NCI-H1694 treated with DMSO at 0.1 percent for 48 hours (cell line): ENCODE data around the gene CARM1.
"Not testable (repeated sequence)": the region's sequence is repeated elsewhere in the genome, so short reads cannot be mapped to it uniquely, and the experiment has no call there.

Experiments used
- DNase-seq: peaks from one replicate; lab custom pipeline; 2025; lab: John Stamatoyannopoulos, UW

CARM1 gene

DNA sequence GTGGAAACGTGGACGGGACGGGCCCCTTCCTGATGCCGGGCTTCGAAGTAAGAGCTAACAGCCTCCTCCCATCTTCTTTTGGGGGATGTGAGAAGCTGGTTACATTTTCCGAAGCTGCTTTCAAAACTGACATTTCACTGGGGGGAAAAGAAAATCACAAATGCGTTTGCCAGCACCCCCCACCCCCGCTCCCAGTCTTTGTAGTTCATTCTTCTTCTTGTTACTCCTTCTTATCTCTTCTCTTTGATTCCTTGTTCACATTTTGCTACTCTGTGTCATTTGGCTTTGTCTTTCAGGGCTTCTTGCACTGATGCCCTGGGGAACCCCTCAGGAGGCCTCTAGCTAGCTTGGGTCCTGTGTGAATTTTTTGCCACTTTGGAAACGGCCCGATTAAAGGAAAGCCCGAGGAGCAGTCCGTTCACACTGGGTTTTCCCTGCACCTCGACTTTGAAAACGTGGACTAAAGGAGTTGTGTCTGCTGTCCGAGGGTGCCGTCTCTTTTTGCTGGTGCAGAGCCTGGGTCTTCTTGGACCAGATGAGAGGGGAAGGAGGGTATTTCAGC lies 1.3 kb downstream of the CARM1 start:
- DNase-seq, result no peak

DNA sequence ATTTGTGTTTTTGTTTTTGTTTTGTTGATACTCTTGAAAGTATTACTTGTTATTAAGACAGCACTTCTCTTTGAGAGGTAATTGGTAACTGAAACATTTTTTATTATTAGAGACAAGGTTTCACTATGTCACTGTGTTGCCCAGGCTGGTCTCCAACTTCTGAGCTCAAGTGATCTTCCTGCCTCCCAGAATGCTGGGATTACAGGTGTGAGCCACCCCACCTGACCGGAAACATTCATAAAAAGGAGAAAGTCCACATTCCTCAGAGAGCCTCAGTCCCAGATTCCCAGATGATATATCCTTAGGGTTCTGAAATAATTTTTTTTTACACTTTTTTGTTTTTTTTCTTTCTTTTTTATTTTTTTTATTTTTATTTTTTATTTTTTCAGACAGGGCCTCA lies 2.7 kb downstream of the CARM1 start:
- DNase-seq, result no peak

DNA sequence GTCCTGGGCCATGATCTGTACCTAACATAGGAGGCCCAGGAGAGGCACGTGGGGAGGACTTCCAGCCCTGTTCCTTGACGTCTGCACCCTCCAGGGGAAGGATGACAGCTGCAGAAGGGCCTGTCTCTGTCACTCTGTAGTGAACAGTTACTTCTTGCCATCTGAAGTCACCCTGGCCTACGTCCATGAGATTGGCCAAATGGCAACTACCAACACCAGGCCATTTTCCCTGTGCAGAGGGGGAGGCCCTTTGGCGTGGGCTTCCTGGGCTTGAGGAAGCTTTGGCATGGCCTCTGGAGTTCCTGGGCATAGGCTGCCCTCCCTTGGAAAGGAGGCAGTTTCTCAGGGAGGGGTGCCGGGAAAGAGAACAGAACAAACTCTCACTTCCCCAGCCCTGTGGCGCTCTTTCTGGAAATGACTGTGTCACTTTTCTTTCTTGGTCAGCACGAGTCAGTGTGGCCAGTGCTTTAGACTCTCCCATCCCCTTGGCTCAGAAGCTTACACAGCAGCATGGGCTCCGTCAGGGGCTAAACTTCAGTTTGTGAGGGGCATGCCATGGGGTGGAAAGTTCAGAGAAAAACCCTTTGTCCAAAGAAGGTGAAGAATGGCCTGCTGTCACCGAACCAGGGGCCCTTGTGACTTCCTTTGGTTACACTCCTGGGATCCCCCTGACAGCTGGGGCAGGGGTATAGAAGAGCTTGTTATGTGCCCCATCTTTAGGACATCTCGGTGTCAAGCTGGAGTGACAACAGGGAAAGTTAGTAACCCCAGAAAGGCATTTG lies 5.3 kb downstream of the CARM1 start:
- DNase-seq, result no peak

DNA sequence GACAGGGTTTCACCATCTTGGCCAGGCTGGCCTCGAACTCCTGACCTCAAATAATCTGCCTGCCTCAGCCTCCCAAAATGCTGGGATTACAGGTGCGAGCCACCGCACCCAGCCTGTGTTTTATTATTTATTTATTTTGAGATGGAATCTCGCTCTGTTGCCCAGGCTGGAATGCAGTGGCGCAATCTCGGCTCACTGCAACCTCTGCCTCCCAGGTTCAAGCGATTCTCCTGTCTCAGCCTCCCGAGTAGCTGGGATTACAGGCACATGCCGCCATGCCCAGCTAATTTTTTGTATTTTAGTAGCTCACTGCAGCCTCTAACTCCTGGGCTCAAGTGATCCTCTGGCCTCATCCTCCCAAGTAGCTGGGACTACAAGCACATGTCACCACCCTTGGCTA lies 6.3 kb downstream of the CARM1 start:
- DNase-seq, result not testable (repeated sequence)

DNA sequence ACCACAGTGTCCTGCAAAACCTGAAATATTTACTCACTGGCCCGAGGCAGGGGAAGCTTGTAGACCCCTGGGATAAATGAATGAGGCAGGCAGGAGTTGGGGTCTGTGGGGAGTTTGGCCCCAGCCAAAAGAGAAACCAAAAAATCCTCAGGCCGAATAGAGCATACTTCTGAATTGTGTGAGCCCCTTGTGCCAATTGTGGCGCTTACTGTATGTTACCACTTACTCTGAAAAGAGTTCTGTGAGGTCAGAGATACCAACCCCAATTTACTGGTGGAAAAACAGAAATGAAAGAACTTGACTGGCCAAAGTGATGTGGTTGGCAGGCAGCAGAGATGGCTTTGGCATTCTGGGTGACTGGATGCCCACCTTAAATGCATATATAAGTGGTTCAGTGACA lies 6.9 kb downstream of the CARM1 start:
- no peak for DNase-seq

DNA sequence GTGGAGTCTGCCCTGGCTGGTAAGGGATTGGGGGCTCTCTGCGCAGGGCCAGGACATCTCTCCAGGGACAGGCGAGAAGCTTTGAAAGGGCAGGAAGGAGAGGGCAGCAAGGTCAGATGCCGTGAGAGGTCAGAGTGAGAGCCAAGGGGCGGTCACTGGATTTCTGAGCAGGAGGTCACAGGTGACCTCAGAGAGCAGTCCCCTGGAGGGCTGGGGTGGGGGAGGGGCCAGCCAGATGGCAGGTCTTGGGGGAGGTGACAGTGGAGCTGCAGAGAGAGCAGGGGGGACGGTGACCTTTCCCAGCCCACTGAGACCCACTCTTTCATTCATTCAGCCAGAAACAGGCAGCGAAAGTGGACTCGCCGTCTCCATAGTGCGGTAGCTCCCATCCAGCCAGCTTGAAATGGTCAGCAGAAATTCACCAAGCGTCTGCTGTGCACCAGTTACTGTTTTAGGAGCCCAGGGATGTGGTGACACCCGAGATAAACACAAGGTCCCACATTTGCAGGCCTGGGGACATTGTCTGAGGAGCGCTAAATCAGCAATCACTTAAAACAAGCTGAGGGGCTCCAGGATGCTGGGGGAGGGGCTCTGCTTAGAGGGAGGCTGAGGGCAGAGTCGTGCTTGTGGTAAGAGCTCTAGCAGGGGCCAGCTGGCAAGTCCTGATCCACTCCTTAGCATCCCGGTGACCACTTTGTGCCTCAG lies 10.2 kb downstream of the CARM1 start:
- DNase-seq, result no peak

DNA sequence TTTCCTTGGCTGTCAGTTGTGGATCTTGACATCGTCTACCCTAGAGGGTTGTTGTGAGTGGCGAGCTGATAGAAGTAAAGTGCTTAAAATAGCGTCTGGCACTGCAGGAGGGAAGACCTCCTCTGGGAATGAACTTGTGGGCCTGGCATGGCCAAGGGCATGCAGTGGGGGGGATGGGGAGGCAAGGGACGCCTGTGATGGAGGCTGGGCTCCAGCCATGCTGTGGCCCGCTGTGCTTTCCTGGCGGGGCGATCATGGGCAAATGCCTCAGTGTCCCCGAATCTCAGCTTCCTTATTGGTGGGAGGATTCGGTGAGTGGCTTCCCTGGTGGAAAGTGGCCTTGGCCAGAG lies 10.7 kb downstream of the CARM1 start:
- DNase-seq, result no peak

DNA sequence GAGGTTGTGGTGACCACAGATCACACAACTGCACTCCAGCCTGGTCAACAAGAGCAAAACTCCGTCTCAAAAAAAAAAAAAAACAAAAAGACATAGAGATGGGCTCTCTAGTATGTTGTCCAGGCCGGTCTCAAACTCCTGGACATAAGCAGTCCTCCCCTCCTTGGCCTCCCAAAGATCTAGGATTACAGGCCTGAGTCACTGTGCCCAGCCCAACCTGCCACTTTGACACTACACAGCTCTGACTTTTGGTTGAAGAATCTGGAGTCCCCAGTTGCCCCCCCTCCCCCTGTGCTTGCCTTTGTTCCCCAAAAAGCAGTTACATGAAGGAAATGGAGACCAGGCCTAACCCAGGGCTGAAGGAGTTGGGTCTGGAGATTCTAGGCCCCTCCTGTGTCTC lies 12.9 kb downstream of the CARM1 start:
- DNase-seq, result no peak

DNA sequence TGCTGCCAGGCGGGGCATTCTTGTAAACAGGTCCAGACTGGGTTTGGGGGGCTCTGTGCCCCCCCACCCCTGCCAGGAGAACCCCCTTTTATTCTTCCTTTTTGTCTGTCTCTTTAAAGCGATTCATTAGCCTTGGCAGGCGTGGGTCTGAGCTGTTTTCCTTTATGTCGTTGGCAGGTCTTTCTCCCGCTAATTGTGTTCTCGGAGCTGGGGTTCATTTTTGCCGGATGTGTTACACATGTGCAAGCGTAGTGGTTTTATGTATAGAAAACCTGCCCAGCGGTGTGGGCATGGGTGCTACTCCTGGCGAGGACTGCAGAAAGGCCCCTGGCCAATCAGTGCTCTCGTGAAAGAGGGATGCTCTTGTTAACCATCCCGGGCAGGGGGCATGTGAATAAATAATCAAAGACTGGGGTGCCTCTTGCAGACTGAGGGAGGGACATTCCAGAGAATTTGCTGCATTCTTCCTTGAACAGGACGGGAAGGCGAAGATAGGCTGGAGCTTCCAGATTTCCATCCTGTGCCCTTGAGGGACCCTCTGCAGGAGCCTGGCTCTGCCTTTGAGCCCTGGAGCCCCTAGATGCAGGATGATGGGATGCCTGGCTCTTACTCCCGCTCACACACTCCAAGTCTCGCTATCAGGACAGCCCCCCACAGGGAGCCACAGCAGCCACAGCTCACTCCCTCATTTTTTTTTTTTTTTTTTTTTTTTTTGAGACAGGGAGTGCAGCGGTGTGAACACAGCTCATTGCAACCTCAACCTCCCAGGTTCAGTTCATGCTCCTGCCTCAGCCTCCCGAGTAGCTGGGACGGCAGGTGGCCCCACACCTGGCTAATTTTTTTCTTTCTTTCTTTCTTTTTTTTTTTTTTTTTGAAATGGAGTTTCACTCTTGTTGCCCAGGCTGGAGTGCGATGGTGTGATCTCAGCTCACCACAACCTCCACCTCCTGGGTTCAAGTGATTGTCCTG lies 14.1 kb downstream of the CARM1 start:
- no peak for DNase-seq

DNA sequence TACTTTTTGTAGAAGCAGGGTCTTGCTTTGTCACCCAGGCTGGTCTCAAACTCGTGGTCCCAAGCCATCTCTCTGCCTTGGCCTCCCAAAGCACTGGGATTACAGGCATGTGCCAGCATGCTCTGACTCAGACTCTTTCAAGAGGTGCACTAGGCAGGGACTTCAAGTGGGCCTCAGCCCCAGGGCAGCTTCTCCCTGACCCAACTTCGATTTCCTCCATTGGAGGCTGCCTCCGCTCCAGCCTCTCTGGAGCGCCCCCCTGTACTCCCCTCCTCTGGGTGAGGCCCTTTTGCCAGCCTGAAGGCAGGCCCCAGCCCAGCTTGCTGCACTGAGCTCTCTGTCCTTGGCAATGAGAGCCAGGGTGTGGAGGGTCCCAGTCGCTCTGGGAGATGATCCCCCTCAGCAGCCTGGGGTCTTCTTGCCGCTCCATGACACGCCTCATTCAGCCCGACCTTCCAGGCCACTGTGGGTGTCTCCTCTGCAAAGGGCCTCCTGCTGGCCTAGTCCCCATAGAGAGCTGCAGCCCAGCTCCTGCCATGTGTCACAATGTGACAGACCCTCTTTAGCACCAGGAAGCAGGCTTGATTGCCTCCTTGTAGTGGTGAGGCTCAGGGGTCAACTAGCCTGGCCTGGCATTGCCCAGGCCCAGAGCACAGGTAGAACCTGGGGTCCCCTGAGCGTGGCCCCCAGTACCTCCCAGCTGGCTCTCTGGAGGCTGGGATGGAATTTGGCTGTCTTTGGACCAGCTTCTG lies 16.4 kb downstream of the CARM1 start:
- DNase-seq, result no peak

DNA sequence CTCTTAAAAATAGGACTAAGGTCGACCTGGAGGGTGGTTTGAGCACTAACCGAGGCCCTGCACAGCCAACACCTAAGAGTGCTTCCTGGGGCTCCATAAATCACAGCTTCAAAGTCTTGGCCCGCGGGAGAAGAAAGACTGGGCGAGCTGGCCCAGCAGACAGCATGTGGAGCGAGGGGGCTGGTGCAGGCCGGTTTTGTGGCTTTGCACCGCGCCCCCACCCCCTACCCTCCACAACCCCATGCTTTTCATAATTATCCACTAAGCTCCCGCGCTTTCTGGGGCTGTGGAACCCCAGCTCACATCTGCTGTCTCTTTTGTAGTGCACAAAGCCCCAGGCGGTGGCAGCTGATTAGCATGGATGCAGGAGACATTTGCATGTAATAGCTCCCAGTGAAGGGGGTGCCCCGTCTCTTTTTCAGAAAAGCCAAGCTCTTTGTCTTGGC lies 17.1 kb downstream of the CARM1 start:
- no peak for DNase-seq

DNA sequence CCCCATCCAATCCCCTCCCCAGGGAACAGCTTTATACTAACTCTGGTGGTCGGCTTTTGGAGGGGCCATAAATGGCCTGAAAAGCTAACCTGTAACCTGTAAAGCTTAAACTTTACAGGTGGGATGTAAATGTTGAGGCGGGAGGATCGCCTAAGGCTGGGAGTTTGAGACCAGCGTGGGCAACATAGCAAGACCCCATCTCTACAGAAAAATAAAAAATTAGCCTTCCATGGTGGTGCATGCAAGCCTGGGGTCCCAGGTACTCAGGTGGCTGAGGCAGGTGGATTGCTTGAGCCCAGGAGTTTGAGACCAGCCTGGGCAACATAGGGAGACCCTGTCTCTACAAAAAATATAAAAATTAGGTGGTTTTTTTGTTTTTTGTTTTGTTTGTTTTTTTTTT lies 18.5 kb downstream of the CARM1 start:
- DNase-seq, result no peak

DNA sequence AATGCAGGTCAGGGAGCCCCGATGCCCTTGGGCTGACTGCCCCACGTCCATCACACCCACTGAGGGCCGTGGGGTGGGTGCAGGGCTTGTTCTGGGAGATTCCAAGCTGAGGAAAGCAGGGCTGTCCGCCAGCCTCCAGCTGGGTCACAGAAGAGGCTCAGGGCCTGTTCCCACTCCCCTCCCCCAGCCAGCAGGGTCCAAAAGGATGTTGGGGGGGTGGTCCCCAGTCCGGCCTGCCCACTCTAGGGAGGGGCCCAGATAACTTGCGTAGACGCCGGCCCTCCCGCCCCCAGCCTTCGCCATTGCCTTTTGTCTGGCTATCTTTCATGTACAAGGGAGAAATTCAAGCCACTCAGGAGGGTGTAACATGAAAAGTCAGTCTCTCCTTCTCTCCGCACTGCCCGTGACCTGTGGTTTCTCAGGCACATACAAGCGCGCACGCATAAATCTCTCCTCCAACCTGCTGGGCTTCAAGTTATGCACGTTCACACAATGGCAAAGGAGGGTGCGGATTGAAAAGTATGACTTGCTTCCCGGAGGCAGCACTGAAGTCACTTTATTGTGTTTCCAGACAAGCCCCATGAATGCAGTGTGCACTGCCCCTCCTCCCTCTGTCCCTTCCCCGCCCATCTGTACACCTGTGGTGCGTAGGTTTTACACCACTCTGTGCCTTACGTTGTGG lies 20.2 kb downstream of the CARM1 start:
- no peak for DNase-seq

DNA sequence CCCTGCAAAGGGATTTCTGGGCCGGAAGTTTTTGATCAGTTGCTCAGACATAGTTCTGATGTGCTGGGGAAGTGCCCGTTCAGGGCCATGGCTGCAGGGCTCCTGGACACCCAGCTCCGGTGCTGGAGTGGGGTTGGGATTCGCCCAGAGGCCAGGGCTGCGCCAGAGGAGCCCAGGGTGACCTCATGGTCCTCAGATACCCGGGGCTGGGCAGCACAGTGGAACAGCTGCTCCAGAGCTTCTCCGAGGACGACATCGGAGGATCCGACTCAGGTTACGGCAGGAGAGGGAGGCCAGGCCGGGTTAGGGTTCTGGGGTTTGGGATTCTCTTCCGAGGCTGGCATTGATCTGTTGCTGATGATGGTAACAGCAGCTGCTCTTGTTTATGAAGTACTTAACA lies 20.9 kb downstream of the CARM1 start:
- no peak for DNase-seq

DNA sequence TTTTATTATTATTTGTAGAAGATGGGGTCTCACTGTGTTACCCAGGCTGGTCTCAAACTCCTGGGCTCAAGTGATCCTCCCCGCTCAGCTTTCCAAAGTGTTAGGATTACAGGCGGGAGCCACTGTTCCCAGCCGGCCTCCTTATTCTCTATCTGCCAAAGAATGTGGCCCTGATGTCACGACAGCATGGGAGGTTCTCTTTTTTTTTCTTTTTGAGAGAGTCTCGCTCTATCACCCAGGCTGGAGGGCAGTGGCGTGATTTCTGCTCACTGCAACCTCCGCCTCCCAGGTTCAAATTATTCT lies 23.5 kb downstream of the CARM1 start:
- no peak for DNase-seq

DNA sequence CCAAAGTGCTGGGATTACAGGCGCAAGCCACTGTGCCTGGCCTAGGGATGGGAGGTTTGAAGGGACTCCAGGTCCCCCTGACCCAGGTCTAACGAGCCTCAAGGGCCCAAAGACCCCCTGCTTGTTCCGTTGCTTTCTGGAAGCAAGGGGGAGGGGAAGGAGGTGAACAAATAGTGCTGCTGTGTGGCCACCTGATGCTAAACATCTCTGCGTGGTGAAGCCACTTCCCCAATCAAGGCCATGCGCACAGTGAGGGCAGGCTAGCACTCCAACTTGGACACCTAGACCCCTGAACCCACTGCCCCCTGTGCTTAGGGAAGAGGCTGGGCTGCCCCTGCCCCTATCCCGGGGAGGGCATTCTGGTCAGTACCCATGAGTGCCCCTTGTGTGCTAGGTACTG lies 24.0 kb downstream of the CARM1 start:
- no peak for DNase-seq

DNA sequence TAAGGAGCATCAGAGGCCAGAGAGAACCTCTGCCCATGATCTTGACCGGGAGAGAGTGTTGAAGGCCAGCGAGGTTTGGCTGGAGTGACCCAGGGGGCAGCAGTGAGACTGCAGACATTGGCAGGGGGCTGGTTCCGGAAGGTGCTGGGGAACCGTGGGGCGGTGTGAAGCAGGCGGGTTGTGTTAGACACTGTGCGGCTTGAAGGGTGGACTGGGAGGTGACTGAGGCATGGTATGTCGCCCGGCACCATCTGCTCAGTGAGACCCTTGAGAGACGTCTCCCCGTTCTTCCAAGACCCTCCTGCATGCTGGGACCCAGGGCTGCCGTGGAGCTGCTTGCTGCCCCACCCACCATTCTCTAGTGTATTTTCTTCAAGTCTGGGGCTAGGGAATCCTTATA lies 24.6 kb downstream of the CARM1 start:
- DNase-seq, result no peak

DNA sequence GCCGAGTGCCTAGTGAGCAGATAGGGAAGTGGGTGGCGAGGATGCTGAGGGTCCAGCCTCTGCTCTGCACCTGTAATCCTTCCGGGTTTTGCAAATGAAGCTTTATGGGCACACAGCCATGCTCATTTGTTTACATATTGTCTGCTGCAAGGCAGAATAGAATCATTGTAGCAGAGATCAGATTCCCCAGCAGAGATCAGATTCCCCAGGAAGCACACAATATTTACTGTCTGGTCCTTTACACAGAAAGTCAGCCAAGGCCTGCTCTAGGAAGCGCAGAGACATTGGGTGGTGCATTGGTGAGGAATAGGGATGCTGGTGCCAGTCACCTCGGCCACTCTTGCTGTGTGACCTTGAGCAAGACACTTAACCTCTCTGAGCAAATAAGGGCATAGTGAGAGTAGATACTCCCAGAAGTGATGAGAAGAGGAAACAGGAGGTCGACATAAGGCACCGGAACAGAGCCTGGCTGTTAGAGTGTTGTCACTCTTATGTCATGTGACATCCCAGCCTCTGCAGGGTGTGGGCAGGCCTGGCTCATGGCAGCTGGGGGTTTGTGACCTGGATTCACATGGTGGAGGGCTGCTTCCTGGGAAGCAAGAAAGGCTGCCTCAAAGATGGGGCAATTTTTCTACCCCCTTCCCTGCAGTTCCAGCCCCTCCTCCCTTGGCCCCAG lies 25.6 kb downstream of the CARM1 start:
- DNase-seq, result no peak

DNA sequence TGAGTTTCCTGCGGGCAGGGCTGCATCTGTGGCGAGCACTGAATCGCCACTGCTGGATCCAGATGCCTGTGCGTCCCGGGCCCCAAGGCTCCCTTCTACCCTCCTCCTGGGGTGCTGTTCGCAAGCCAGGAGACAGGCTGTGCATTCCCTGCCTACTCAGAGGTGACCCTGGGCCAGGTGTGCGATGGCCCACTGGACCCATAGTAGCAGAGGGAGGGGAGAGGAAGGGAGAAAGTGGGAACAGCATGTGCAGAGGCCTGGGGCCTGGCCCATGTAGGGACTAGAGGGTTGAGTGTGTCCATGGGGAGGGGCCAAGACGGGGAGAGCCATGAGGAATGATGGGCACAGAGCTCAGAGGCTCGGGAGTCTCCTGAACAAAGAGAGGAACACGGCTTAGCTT lies 27.3 kb downstream of the CARM1 start:
- DNase-seq, result no peak

DNA sequence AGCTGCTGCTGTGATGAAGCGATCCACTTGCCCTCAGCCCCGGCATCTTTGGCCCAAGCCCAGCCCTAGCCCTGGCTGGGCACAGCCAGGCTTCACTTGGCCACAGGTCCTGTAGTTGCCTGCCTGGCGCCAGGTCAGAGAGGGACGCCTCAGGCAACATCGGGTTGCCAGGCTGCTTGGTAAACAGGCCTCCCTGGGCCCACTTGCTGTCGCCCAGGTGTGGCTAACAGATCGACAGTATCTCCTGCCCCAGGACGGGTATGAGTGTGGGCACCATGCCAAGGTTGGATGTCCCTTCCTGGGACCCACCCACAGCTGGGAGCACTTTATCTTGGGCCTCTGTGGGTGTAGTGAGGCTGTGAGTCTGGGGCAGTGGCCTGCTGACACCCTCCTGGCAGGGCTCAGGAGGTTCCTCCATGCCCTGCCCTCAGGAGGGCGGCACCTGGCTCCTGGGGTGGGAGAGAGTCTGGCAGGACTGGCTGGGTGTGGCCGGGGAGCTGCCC lies 27.8 kb downstream of the CARM1 start:
- no peak for DNase-seq
